Measurements from ENCODE around the gene ACTMAP. TPM values are rescaled to one million over a fixed set of nuclear protein-coding genes. Genes with fewer than 3 reads are reported as not detected.
A peak's percentile ranks its signal among the peaks of the same experiment; 100 is the strongest.

The ACTMAP gene
- total and polyA plus RNA-seq, 2 of the 13 experiments (the other 11 are each of a cell fraction or from before 2014, with no cell fraction given) = 2.2 to 7.9 TPM

DNA sequence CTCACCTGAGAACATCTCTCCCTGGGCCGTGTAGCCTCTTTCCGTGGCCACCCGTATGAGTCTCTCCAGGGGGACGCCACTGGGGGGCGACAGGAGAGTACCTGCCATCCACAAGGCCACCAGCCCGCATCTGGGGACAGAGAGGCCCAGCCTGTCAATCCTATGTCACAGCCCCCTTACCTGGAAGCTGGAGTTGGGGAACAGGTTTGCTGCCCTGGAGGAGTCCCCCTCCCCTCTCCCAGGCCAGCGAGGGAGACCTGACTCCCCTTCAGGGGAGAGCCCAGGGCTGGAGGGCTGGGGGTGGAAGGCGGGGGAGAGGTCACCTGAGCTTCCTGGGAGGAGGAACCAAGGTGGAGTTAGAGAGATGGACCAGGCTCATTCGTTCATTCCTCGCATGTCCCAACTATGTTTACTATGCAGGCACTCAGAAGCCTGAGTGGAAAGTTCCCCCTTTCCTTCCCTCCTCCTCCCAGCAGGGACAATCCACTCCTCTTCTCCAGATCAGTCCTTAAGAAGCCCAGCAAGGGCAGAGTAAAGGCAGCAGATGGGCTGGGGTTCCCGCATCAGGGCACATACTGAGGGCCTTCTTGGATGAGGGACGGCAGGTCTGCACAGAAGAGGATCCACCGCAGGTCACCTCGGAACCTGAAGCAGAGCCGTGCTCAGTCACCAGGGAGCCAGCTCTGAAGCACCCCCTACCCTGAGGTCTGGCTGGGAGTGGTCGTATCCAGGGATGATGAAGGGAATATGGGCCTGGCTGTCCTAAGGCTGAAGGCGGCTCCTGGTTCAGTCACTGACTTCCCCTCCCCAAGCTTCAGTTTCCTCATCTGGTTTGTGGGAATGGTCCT, 5.5 kb downstream of the ACTMAP start (continued):
- TF ChIP-seq, protein P1, sequence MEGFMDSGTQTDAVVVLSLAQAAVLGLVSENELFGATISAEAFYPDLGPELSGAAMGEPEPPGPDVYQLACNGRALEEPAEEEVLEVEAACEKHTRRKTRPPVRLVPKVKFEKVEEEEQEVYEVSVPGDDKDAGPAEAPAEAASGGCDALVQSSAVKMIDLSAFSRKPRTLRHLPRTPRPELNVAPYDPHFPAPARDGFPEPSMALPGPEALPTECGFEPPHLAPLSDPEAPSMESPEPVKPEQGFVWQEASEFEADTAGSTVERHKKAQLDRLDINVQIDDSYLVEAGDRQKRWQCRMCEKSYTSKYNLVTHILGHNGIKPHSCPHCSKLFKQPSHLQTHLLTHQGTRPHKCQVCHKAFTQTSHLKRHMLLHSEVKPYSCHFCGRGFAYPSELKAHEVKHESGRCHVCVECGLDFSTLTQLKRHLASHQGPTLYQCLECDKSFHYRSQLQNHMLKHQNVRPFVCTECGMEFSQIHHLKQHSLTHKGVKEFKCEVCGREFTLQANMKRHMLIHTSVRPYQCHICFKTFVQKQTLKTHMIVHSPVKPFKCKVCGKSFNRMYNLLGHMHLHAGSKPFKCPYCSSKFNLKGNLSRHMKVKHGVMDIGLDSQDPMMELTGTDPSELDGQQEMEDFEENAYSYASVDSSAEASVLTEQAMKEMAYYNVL (CRISPR knock-in tag; IDR thresholded peaks at IDR 0.05; ENCODE audit: borderline replicate concordance) = no peak
- peak; percentile 65 for TF ChIP-seq STAG1 (CRISPR knock-in tag; IDR thresholded peaks at IDR 0.05)
- TF ChIP-seq PREB (CRISPR knock-in tag; IDR thresholded peaks at IDR 0.05) = no peak
- TF ChIP-seq, protein P2, sequence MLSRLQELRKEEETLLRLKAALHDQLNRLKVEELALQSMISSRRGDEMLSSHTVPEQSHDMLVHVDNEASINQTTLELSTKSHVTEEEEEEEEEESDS (CRISPR knock-in tag; IDR thresholded peaks at IDR 0.05; ENCODE audit: borderline replicate concordance) = no peak
- no peak for TF ChIP-seq JARID2 (CRISPR knock-in tag; IDR thresholded peaks at IDR 0.05; ENCODE audit: insufficient replicate concordance)
- TF ChIP-seq, protein P3, sequence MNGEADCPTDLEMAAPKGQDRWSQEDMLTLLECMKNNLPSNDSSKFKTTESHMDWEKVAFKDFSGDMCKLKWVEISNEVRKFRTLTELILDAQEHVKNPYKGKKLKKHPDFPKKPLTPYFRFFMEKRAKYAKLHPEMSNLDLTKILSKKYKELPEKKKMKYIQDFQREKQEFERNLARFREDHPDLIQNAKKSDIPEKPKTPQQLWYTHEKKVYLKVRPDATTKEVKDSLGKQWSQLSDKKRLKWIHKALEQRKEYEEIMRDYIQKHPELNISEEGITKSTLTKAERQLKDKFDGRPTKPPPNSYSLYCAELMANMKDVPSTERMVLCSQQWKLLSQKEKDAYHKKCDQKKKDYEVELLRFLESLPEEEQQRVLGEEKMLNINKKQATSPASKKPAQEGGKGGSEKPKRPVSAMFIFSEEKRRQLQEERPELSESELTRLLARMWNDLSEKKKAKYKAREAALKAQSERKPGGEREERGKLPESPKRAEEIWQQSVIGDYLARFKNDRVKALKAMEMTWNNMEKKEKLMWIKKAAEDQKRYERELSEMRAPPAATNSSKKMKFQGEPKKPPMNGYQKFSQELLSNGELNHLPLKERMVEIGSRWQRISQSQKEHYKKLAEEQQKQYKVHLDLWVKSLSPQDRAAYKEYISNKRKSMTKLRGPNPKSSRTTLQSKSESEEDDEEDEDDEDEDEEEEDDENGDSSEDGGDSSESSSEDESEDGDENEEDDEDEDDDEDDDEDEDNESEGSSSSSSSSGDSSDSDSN (CRISPR knock-in tag; IDR thresholded peaks at IDR 0.05) = no peak
- TF ChIP-seq CTCF (CRISPR knock-in tag; IDR thresholded peaks at IDR 0.05) = peak; percentile 62
- no peak for TF ChIP-seq ZNF816 (CRISPR knock-in tag; IDR thresholded peaks at IDR 0.05; ENCODE audit: borderline replicate concordance)
- TF ChIP-seq ATAD3A (CRISPR knock-in tag; IDR thresholded peaks at IDR 0.05) = no peak
- no peak for TF ChIP-seq ZNF34 (CRISPR knock-in tag; IDR thresholded peaks at IDR 0.05; ENCODE audit: borderline replicate concordance)
- TF ChIP-seq ZNF609 (CRISPR knock-in tag; IDR thresholded peaks at IDR 0.05; ENCODE audit: borderline replicate concordance) = no peak
- no peak for TF ChIP-seq ZNF720 (CRISPR knock-in tag; IDR thresholded peaks at IDR 0.05)
- TF ChIP-seq BRCA1 (CRISPR knock-in tag; IDR thresholded peaks at IDR 0.05) = no peak
- TF ChIP-seq RAD21 (CRISPR knock-in tag; IDR thresholded peaks at IDR 0.05) = peak; percentile 45; the same call in 1 of the 2 replicates
